ENCODE data around the gene PFDN2.
A peak's percentile ranks its signal among the peaks of the same experiment; 100 is the strongest.

Gene PFDN2

DNA sequence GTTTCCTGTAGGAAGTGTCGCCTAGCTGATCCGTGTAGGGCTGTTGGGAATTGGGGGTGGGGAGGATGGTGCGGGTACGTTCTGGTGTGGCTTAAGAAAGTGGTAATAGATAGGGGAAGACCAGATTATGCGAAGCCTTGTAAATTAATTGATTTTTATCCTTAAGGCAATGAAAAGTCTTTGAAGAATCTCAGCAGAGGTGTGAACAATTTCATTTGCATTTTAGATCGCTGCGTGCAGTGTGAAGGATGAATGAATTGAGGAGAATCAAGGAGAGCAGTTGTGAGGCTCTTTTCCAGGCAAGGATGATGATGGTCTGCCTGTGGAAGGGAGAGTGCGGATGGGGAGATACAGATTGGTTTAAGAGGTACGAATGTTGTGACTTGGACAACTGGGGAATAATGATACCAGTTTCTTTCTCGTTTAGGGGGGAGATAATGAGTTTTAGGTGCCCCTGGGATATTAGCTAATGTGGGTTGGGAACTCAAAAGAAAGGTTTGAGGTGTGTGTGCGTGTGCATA, 15.4 kb upstream of the PFDN2 start:
- no peaks in the 10 kb centered on the region for H3K27me3 ChIP-seq (replicated peaks)
- DNase-seq: no peak

DNA sequence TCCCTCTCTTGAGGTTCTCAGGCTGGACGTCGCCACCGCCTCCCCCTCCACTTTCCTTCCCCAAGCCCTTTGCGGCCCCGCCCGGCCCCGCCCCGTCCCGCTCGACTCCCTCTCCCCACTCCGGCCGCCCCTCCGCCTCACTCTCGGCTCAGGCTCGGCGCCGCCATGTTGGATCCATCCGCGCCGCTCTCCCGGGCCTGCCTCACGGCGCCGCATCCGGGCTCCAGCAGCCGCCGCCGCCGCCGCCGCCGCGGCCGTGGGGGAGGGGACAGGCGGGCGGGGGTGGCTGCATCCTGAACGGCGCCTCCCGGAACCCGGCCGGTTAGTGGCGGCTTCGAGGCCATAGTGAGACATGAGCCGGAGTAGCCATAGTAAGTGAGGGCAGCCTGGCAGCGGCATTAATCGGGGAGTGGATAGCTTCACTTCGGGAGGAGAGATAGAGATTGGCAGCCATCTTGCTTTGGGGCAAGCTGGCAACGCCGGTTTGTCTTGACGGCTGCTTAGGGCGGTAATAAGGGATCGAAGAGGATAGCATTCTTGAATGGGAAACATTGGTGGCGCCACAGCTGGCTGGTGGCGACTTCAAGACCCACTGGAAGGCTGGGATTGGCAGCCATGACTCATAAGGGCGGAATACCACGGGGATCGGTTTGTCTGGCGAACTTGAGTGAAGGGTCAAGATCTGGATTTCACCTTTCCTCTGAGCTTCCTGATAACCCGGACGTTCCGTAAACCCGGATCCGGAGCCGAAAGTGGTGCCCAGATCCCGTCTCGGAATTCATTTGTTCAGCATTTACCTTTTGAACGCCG, 14.8 kb upstream of the PFDN2 start, which contains the start of gene DEDD:
DEDD (minus strand) TSS at position 258 of the 810 bp plus-strand sequence. CDS start 8,205 bp downstream, outside the sequence.
- H3K4me3 ChIP-seq (ENCODE audit: low read depth, low read length): peak within 1 kb of the TSS; percentile 92
- in situ Hi-C loops (cut with HindIII; ENCODE audit: low pct_ligation_motif_present, low sequenced_read_pairs): loop anchor here (25.0 kb wide), 1 partner anchor 95 kb away; the partner anchor contains the start of genes TSTD1 and USF1
- H3K27me3 ChIP-seq (replicated peaks): no peaks in the 10 kb centered on the region
- no peak for TF ChIP-seq CTCF (IDR thresholded peaks at IDR 0.05; ENCODE audit: low read depth, low read length, missing control alignments)
- H3K36me3 ChIP-seq (replicated peaks): peaks cover 7% of the 10 kb centered on the region
- DNase-seq: peak; percentile 94
- H3K27ac ChIP-seq: peak within 1 kb of the TSS; percentile 94

More for the DNA sequence above, 15.4 kb upstream of the PFDN2 start:
- in situ Hi-C loops (cut with HindIII; ENCODE audit: low pct_ligation_motif_present, low sequenced_read_pairs): loop anchor here (25.0 kb wide), 1 partner anchor 96 kb away; the partner anchor contains the start of genes TSTD1 and USF1
- no peak for TF ChIP-seq CTCF (IDR thresholded peaks at IDR 0.05; ENCODE audit: low read depth, low read length, missing control alignments)
- Histone ChIP-seq H3K36me3 (replicated peaks) (peaks cover 7% of the 10 kb centered on the region), H3K4me3 (ENCODE audit: low read depth, low read length) (peak overlapping the region; percentile 92), H3K27ac (peak overlapping the region; percentile 94)

GRCh38 chr1:161131523-161132409, 13.9 kb upstream of the PFDN2 start:
- Histone ChIP-seq H3K36me3 (replicated peaks) (peaks cover 11% of the 10 kb centered on the region), H3K27me3 (replicated peaks) (no peaks in the 10 kb centered on the region), H3K27ac (peak overlapping the region; percentile 94), H3K4me3 (ENCODE audit: low read depth, low read length) (peak overlapping the region; percentile 92)
- TF ChIP-seq CTCF (IDR thresholded peaks at IDR 0.05; ENCODE audit: low read depth, low read length, missing control alignments): no peak
- no peak for DNase-seq
- in situ Hi-C loops (cut with HindIII; ENCODE audit: low pct_ligation_motif_present, low sequenced_read_pairs): loop anchor here (25.0 kb wide), 1 partner anchor 94 kb away; the partner anchor contains the start of genes TSTD1 and USF1

DNA sequence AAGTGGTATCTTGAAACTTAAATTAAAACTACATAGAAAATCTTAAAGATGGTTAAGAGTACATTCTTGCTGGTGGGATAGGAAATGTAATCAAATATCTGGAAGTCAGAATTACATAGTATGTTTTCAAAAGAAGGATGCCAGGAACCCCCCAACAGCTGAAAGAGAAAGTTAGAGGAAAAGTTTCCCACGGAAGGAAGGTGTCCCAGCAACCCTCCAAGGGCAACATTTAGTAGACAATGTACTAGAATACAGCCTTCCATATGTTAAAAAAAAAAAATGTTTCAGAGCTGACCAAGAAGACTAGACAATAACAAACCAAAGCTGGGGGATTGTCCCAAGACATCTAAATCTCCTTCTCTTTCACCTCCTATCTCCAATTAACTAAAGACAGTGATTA, 12.4 kb upstream of the PFDN2 start:
- H3K27me3 ChIP-seq (replicated peaks): no peaks in the 10 kb centered on the region
- TF ChIP-seq CTCF (IDR thresholded peaks at IDR 0.05; ENCODE audit: low read depth, low read length, missing control alignments): no peak
- DNase-seq: no peak
- H3K27ac ChIP-seq: no peak overlapping the region
- no peak overlapping the region for H3K4me3 ChIP-seq (ENCODE audit: low read depth, low read length)
- H3K36me3 ChIP-seq (replicated peaks): peaks cover 21% of the 10 kb centered on the region
- in situ Hi-C loops (cut with HindIII; ENCODE audit: low pct_ligation_motif_present, low sequenced_read_pairs): loop anchor here (25.0 kb wide), 1 partner anchor 93 kb away; the partner anchor contains the start of genes TSTD1 and USF1

DNA sequence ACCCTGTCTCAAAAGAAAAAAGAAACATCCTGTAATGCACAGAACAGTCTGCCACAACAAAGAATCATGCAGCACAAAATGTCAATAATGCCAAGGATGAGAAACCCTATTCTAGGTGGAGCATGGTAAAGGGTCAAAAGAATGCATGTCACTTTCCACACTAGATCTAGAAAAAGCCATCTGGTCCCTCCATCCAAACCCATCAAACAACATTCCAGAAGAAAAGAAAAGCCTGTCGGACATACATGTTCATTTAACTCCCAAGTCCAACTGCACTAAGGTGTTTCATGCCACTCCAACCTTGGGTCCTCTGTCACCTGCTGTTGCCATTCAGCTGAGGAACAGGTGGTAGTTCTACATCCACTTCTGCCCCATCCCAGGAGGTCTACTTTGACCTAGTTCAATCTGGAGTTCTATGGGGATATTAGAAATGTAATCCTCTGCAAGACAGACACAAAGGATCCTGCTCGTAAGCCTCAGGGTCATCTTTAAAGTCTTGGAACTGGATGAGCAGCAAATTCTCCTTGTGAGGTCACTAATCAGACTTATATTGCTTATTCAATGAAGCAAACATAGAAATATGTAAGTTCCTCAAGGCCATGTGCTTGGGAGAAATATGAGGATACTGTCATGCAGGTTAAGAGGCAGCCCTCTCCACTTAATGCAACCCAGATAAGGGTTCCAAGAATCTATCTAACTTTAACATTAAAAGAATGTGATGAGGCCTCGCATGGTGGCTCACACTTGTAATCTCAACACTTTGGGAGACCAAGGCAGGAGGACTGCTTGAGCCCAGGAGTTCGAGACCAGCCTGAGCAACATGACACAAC, 11.0 kb upstream of the PFDN2 start:
- DNase-seq: no peak
- Histone ChIP-seq H3K27ac (no peak overlapping the region), H3K4me3 (ENCODE audit: low read depth, low read length) (no peak overlapping the region), H3K36me3 (replicated peaks) (peaks cover 27% of the 10 kb centered on the region), H3K27me3 (replicated peaks) (no peaks in the 10 kb centered on the region)
- in situ Hi-C loops (cut with HindIII; ENCODE audit: low pct_ligation_motif_present, low sequenced_read_pairs): loop anchor here (25.0 kb wide), 1 partner anchor 92 kb away; the partner anchor contains the start of genes TSTD1 and USF1
- no peak for TF ChIP-seq CTCF (IDR thresholded peaks at IDR 0.05; ENCODE audit: low read depth, low read length, missing control alignments)
